HG03439 (cell line): ENCODE results near the gene FAM200A.
"Not testable (repeated sequence)": the region's sequence is repeated elsewhere in the genome, so short reads cannot be mapped to it uniquely, and the experiment has no call there.

ENCODE experiments used
- ATAC-seq: cut with Tn5 transposase; IDR thresholded peaks from one replicate; pipeline ENCODE4 v1.9.1; 2021; ENCODE audit warnings: mild to moderate bottlenecking, moderate library complexity; ENCODE audit not compliant: unreplicated experiment

FAM200A gene

DNA sequence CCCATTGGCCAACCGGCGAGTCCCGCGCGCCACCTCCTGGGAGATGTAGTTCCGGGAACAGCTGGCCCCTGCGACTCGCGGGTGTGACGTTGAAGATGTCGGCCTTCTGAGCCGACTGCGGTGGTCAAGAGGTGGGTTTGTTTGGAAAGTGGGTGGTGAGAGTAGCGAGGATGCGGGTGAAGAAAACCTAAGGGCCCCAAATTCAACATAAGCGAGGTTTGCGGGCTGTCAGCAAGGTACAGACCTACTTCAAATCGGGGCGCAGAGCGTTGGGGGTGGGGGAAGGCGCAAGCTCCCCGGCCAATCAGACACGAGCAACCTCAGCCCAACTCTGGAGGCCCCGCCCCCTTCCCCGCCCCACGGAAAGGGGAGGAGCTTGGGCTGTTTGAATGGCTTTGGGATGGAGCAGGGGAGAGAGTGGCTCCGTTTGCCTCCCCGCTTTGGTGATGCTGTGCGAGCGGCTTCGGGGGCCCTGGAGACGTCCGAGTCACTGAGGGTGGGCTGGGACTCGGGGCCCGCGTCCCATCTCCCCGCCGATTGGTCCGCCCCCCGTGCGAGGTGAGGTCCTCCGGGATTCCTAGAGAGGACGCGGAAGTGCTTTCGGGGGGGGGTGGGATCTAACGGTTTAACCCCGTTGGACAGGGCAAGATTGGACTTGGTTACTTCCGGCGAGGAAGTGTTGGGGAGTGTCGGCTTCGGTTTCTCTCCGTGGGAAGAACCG is 47.2 kb downstream of the FAM200A start, which contains the start of gene ZKSCAN5:
Gene ZKSCAN5 (plus strand): TSS at position 60 of the 721 bp plus-strand sequence. CDS start 1,383 bp downstream, outside the sequence.
- ATAC-seq = peak; percentile 77

DNA sequence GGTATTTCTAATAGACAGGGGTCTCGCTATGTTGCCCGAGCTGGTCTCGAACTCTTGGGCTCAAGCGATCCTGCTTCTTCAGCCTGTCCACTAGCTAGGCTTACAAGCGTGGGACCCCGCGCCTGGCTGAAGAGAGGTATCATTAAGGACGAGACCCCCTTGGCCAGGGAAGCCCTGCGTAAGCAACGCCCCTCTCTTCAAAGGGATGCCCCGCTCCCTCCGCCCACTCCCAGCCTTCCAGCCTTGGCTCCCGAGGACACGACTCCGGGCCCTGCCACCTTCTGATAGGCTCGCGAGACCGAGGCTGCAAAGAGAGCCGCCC is 47.7 kb downstream of the FAM200A start:
- ATAC-seq = no peak

DNA sequence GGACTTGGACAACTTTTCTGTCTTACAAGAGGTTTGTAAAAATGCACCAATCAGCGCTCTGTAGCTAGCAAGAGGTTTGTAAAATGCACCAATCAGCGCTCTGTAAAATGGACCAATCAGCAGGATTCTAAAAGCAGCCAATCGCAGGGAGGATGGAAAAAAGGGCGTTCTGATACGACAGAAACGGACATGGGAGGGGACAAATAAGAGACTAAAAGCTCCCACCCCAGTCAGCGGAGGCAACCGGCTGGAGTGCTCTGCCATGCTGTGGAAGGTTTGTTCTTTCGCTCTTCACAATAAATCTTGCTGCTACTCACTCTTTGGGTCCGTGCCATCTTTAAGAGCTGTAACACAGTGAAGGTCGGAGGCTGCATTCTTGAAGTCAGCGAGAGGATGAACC is 50.7 kb downstream of the FAM200A start:
- ATAC-seq = not testable (repeated sequence)

DNA sequence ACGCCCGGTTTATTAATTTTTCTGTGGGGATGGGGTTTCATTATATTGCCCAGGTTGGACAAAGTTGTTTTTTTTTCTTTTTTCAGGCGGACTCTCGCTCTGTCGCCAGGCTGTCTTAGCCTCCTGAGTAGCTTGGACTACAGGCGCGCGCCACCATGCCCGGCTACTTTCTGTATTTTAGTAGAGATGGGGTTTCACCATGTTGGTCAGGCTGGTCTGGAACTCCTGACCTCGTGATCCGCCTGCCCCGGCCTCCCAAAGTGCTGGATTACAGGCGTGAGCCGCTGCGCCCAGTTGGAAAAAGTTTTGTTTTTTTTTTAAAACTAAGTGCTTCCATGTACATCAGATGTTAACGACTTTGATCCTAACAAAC is 51.3 kb downstream of the FAM200A start:
- no peak for ATAC-seq

DNA sequence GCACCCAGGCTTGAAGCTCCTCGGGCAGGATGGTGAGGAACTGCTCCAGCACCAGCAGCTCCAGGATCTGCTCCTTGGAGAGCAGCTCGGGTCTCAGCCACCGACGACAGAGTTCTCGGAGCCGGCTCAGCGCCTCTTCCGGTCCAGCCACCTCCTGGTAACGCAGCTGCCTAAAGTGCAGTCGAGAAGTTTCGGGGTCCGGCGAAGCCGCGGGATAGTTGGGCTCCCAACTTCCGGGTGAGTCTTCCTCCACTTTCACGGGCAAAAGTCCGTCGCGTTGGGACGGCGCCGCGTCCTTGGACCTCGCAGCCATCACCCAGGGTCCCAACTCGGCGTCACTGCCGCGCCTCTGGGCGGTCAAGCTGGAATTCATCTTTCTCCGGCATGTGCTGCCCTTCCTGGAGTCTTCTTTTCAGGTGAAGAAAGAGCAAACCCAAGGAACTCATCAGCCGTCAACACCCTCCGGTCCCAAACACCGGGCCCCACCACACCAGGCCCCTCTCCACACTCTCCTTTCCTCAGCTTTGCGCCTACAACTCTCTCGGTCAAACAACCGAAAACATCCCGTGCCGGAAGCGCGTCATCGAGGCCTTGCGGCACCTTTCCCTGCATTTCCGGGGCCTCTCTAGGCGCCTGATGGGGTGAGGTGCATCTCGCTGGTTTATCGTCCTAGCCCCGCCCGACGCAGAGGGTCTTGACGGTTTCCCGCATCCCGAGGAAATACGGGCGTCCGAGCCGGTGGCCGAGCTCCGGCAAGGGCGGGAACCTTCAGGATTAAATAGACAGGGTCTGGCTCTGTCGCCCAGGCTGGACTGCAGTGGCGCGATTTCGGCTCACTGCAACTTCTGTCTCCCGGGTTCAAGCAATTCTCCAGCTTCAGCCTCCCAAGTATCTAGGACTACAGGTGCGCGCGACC is 51.9 kb downstream of the FAM200A start, which contains the start of gene ZNF394:
Gene ZNF394 (minus strand): TSS at position 561 of the 916 bp plus-strand sequence. CDS start 188 bp downstream, at position 373.
- peak; percentile 44 for ATAC-seq

DNA sequence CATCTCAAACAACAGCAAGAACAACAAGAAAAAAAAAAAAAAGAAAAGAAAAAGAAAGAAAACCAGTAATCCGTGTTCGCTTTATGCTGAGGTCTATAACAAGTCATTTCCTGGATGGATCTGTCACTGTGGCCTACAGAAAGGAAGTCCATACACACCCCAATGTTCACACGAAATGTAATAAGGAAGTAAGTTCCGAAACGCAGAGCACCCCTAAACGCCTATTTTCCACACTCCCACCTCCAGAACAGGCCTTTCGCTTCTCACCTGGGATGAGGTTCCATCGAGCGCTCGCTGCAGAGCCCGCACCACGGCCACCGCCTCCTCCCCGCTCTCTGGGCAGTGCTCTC is 52.6 kb downstream of the FAM200A start:
- ATAC-seq = peak; percentile 17

DNA sequence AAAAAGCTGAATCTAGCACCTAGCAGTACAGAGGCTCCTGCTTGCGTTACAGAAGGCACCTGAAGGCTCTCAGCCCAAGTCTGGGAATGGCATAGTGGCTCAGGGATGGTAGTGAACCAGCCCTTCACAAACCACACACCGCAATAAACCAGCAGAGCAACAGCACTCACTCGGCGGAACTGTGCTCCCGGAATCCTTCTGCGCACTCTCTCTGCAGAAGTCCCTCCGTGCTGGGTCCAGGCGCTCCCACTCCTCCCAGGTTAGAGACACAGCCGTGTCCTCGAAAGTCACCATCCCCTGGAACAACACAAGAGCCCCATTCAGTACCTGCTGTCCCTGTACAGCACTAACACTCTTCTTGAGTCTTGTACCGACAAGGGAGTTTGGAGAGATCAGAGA is 53.4 kb downstream of the FAM200A start:
- no peak for ATAC-seq

DNA sequence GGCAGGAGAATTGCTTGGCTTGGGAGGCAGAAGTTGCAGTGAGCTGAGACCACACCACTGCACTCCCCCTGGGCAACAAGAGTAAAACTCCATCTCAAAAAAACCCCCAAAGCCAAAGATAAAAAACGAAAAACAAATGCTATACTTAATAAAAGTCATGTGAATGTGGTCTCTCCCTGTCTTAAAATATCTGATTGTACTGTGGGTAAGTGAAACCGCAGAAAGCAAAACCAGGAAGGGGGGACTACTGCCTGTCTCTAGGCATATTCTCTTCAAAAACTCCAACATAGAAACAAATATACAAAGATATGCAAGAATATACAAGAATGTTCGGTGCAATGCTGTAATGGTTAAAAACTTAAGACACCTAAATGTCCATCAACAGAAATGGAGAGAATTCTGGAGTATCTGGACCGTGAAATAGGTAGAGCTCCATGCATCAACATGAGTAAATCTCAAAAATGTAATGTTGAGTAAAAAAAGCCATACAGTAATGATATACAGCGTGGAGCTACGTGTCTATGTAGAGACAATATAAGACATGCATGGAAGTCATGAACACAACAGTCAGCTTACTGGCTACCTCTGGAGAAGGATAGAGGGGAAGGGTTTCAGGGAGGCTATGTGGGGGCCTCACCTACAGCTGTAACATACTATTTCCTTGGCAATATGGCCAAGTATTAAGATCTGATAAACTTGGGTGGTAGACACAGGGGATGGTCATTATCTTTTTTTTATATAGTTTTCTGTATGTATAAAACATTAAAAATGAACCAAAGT is 54.0 kb downstream of the FAM200A start:
- no peak for ATAC-seq
